Sigmoid colon (tissue), 7 donors: ENCODE data around the gene RFT1. TPM values are rescaled to one million over a fixed set of nuclear protein-coding genes. Genes with fewer than 3 reads are reported as not detected.

ENCODE experiments used
- DNase-seq: peaks from one replicate; pipeline ENCODE4 v3.0.0-alpha.2; 2019
- H3K27ac ChIP-seq, 4 donors: fragments of 200-600 bp; sonication (generic); one replicate each; pipeline ENCODE4 v1.5.1; 2016 to 2019; ENCODE audit warnings: mild to moderate bottlenecking in 1 of 4
- H3K27me3 ChIP-seq, 3 donors: fragments of 200-600 bp; sonication (generic); one replicate each; pipeline ENCODE4 v1.5.1; 2019; ENCODE audit warnings: mild to moderate bottlenecking in 1 of 3
- H3K36me3 ChIP-seq, 4 donors: fragments of 200-600 bp; sonication (generic); one replicate each; pipeline ENCODE4 v1.5.1; 2016 to 2019
- H3K4me1 ChIP-seq, 4 donors: fragments of 200-600 bp; sonication (generic); one replicate each; pipeline ENCODE4 v1.5.1; 2017 to 2019
- H3K4me3 ChIP-seq, 4 donors: fragments of 200-600 bp; sonication (generic); one replicate each; pipeline ENCODE4 v1.5.1; 2017 to 2019; ENCODE audit warnings: mild to moderate bottlenecking in 2 of 4, moderate library complexity in 1 of 4
- H3K9me3 ChIP-seq, 4 donors: fragments of 200-600 bp in 3 of 4; sonication (generic) in 3 of 4; one replicate each; pipeline versions ENCODE4 v1.5.1 to v1.6.1; 2013 to 2019
- CTCF ChIP-seq, 4 experiments: fragments of 450-650 bp in 3 of 4; fragments of 200-600 bp in 1 of 4; IDR thresholded peaks; one replicate each; pipeline ENCODE4 v1.5.1; 2016 to 2019; ENCODE audit warnings: antibody characterized with exemption in 4 of 4, mild to moderate bottlenecking in 3 of 4, moderate library complexity in 2 of 4
- EP300 ChIP-seq, 4 donors: sonication (generic); formaldehyde crosslinking; IDR thresholded peaks; one replicate each; pipeline ENCODE4 v1.6.1; 2017; ENCODE audit warnings: antibody characterized with exemption in 4 of 4
- POLR2A ChIP-seq, 2 donors: fragments of 450-650 bp; IDR thresholded peaks; one replicate each; pipeline ENCODE4 v1.6.1; 2016; ENCODE audit warnings: antibody characterized with exemption in 2 of 2, mild to moderate bottlenecking in 2 of 2, moderate library complexity in 2 of 2
- POLR2AphosphoS5 ChIP-seq, 4 donors: sonication (generic); formaldehyde crosslinking; IDR thresholded peaks; one replicate each; pipeline ENCODE4 v1.6.1; 2017; ENCODE audit warnings: antibody characterized with exemption in 4 of 4
- WGBS, 2 donors: extraction: QIAGEN DNeasy Blood & Tissue Kit; methylation state at CpG; one replicate each; pipeline ENCODE4 v1.1.7; 2013; 5-methylcytosine and 5-hydroxymethylcytosine counted together
- intact Hi-C: fragments of 100-400 bp; cut with DNase I; formaldehyde crosslinking; loops from one replicate; pipeline ENCODE4 v1.15.1; 2023
- polyA plus RNA-seq, 3 donors: library from polyadenylated mRNA; stranded (reverse); fragments of 200-250 nt; gene quantifications; one replicate each; pipeline ENCODE4 v1.2.3, GENCODE V29; 2013
- total RNA-seq, 4 donors: library from RNA; depleted of rRNA; stranded (reverse); fragments of >200 nt; gene quantifications; one replicate each; pipeline ENCODE4 v1.1.0, GENCODE V29; 2016
- donor health status: healthy with polysubstance abuse.
- donor health status: Bipolar disorder and iron deficiency.
- donor health status: healthy.

Gene RFT1
- total RNA-seq (1 to 10 TPM; 4.3 to 8.1 (median 6.9) TPM), polyA plus RNA-seq (10 to 100 TPM in 1 of 3 donors, 1 to 10 TPM in 2; 3.0 to 13.2 (median 3.0) TPM)

- WGBS, 2 donors, result 2 to 3% methylated on average over 41 of the region's 41 CpGs
- Histone ChIP-seq H3K27me3 (no peaks in the 10 kb centered on the region), H3K4me1 (peaks cover 0 to 22% (median 18%) of the 10 kb centered on the region in 4 donors), H3K27ac (peak within 1 kb of the TSS; percentile 84 to 91 (median 90)), H3K36me3 (peaks cover 0 to 14% (median 1%) of the 10 kb centered on the region in 4 donors), H3K4me3 (peak within 1 kb of the TSS; percentile 69 to 82 (median 82)), H3K9me3 (no peaks in the 10 kb centered on the region)
- DNase-seq, result peak; percentile 99
- intact Hi-C loops, result loop anchor here (2.0 kb wide), 1 partner anchor 30 kb away; the partner anchor contains the start of gene PRKCD
- TF ChIP-seq POLR2AphosphoS5 (IDR thresholded peaks at IDR 0.05) (peak; percentile 61 to 89 (median 80)), CTCF (IDR thresholded peaks at IDR 0.05) (no peak), EP300 (IDR thresholded peaks at IDR 0.05) (no peak), POLR2A (IDR thresholded peaks at IDR 0.05) (peak; percentile 52 to 59)
Measured at GRCh38 chr3:53130179-53131061, at the start of gene RFT1. TSS of gene RFT1 (minus strand) at chr3:53130435. CDS start at chr3:53130400, 35 bp downstream.

GRCh38 chr3:53179580-53179979 lies 49.3 kb upstream of the RFT1 start:
- Histone ChIP-seq H3K27me3 (no peaks in the 10 kb centered on the region), H3K27ac (no peak overlapping the region), H3K4me3 (no peak overlapping the region), H3K4me1 (no peaks in the 10 kb centered on the region), H3K36me3 (peaks cover 0 to 52% (median 12%) of the 10 kb centered on the region in 4 donors), H3K9me3 (no peaks in the 10 kb centered on the region)
- DNase-seq, result no peak
- intact Hi-C loops, result no loop called here
- 93 to 95% methylated on average over 20 of the region's 20 CpGs for WGBS, 2 donors
- TF ChIP-seq POLR2AphosphoS5 (IDR thresholded peaks at IDR 0.05) (no peak), CTCF (IDR thresholded peaks at IDR 0.05) (no peak), POLR2A (IDR thresholded peaks at IDR 0.05) (no peak), EP300 (IDR thresholded peaks at IDR 0.05) (no peak)

GRCh38 chr3:53178246-53178645 lies 48.0 kb upstream of the RFT1 start:
- no peak overlapping the region for H3K4me3 ChIP-seq
- no peaks in the 10 kb centered on the region for H3K4me1 ChIP-seq
- H3K27ac ChIP-seq, result no peak overlapping the region
- TF ChIP-seq CTCF (IDR thresholded peaks at IDR 0.05) (no peak), POLR2A (IDR thresholded peaks at IDR 0.05) (no peak), EP300 (IDR thresholded peaks at IDR 0.05) (no peak), POLR2AphosphoS5 (IDR thresholded peaks at IDR 0.05) (no peak)
- no peaks in the 10 kb centered on the region for H3K27me3 ChIP-seq
- WGBS, 2 donors, result 95 to 97% methylated on average over 15 of the region's 15 CpGs
- intact Hi-C loops, result no loop called here
- peaks cover 0 to 46% (median 7%) of the 10 kb centered on the region in 4 donors for H3K36me3 ChIP-seq
- H3K9me3 ChIP-seq, result no peaks in the 10 kb centered on the region
- DNase-seq, result no peak

GRCh38 chr3:53175613-53176540 lies 45.6 kb upstream of the RFT1 start:
- Histone ChIP-seq H3K27me3 (no peaks in the 10 kb centered on the region), H3K36me3 (peaks cover 0 to 29% (median 3%) of the 10 kb centered on the region in 4 donors), H3K4me1 (no peaks in the 10 kb centered on the region), H3K4me3 (no peak overlapping the region), H3K27ac (no peak overlapping the region), H3K9me3 (no peaks in the 10 kb centered on the region)
- no peak for TF ChIP-seq CTCF (IDR thresholded peaks at IDR 0.05)
- no peak for TF ChIP-seq POLR2A (IDR thresholded peaks at IDR 0.05)
- TF ChIP-seq EP300 (IDR thresholded peaks at IDR 0.05), result no peak
- no peak for TF ChIP-seq POLR2AphosphoS5 (IDR thresholded peaks at IDR 0.05)
- DNase-seq, result no peak
- intact Hi-C loops, result no loop called here
- 86 to 90% methylated on average over 9 of the region's 9 CpGs for whole genome bisulfite sequencing, 2 donors
